ENCODE measurements around the gene BFAR. TPM values are rescaled to one million over a fixed set of nuclear protein-coding genes. Genes with fewer than 3 reads are reported as not detected.

Gene BFAR
- total RNA-seq, 1 experiment from 2014 or later = 91.7 TPM

DNA sequence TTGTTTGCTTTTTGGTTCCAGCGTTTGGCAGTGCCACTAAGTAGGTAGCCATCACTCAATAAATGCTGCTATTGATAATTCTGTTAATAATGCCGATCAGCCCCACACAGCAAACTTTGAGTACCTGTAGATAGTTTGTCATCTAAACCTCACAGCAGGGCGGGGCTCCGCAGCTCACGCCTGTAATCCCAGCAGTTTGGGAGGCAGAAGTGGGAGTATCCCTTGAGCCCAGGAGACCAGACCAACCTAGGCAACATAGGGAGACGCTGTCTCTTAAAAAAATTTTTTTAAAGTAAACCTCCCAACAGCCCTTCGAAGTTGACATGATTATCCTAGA is 1.6 kb downstream of the BFAR start:
- H2BK20ac ChIP-seq (ENCODE audit: low read depth, low read length, poor library complexity, severe bottlenecking) = no peak overlapping the region
- Mint-ChIP-seq H3K36me3 (ENCODE audit: insufficient read depth in 1 of 3, low read depth in 3 of 3) (peaks cover 12 to 27% (median 19%) of the 10 kb centered on the region in 3 experiments; a peak in 6 of 7 replicates), H3K27ac (peak overlapping the region; percentile 87 to 99 (median 98)), H3K4me3 (peak overlapping the region; percentile 100), H3K27me3 (ENCODE audit: low read depth) (no peaks in the 10 kb centered on the region), H3K9me3 (no peaks in the 10 kb centered on the region), H3K4me1 (peaks cover 46 to 61% of the 10 kb centered on the region in 2 experiments)
- WGBS (ENCODE audit: extremely low coverage, insufficient read length, low lambda C conversion rate) = no CpG with 5 or more reads among the region's 7 CpGs
- H3K79me1 ChIP-seq (ENCODE audit: insufficient read depth, low read depth, low read length, poor library complexity, severe bottlenecking) = peaks cover 15% of the 10 kb centered on the region
- H3T11ph ChIP-seq (ENCODE audit: low read length) = no peak overlapping the region
- H4K91ac ChIP-seq (ENCODE audit: insufficient read length, low read depth, low read length) = no peak overlapping the region
- no peak overlapping the region for H2BK120ac ChIP-seq (ENCODE audit: low read depth, low read length, poor library complexity, severe bottlenecking)
- H3K9me3 ChIP-seq (ENCODE audit: control insufficient read depth, low read depth, low read length) = no peaks in the 10 kb centered on the region
- no peak overlapping the region for H3K23ac ChIP-seq (ENCODE audit: insufficient read length, low read depth, low read length)
- no peak overlapping the region for H4K8ac ChIP-seq (replicated peaks; ENCODE audit: insufficient read length, low read depth, low read length)
- DNase-seq = no peak
- peak overlapping the region; percentile 27 for H2BK12ac ChIP-seq (ENCODE audit: insufficient read length, low read depth, low read length)
- no peak overlapping the region for H4K5ac ChIP-seq (ENCODE audit: insufficient read length, low read depth, low read length)
- no peak overlapping the region for H3K18ac ChIP-seq (ENCODE audit: insufficient read length, low read depth, low read length)
- H3K27ac ChIP-seq (ENCODE audit: insufficient read length, low read depth, low read length) = no peak overlapping the region
- H3K56ac ChIP-seq (ENCODE audit: insufficient read length, low read depth, low read length) = no peak overlapping the region
- H3K27me3 ChIP-seq (ENCODE audit: insufficient read depth, low read length) = no peaks in the 10 kb centered on the region
- no peak overlapping the region for H2AFZ ChIP-seq (ENCODE audit: low read length)
- H2BK5ac ChIP-seq (ENCODE audit: insufficient read length, low read length) = no peak overlapping the region
- H3K9ac ChIP-seq (ENCODE audit: extremely low read depth, insufficient read length, low read length) = no peak overlapping the region
- no peak overlapping the region for H2BK15ac ChIP-seq (ENCODE audit: low read depth, low read length)
- peaks cover 13% of the 10 kb centered on the region for H3K23me2 ChIP-seq (ENCODE audit: insufficient read length, low read depth, low read length, poor library complexity, severe bottlenecking)
- peak overlapping the region; percentile 86 for H3K4me2 ChIP-seq (ENCODE audit: insufficient read depth, insufficient read length, low read length)
- peaks cover 5% of the 10 kb centered on the region; the same call in 1 of the 2 replicates for H3K4me1 ChIP-seq (ENCODE audit: insufficient read depth, low read length)
- H3K14ac ChIP-seq (ENCODE audit: insufficient read depth, low read length) = no peak overlapping the region
- peaks cover 19% of the 10 kb centered on the region; the same call in 1 of the 2 replicates for H3K79me2 ChIP-seq (ENCODE audit: insufficient read depth, low read length)
- H4K20me1 ChIP-seq (ENCODE audit: control insufficient read depth, insufficient read depth, insufficient read length) = no peaks in the 10 kb centered on the region
- TF ChIP-seq, protein P1, sequence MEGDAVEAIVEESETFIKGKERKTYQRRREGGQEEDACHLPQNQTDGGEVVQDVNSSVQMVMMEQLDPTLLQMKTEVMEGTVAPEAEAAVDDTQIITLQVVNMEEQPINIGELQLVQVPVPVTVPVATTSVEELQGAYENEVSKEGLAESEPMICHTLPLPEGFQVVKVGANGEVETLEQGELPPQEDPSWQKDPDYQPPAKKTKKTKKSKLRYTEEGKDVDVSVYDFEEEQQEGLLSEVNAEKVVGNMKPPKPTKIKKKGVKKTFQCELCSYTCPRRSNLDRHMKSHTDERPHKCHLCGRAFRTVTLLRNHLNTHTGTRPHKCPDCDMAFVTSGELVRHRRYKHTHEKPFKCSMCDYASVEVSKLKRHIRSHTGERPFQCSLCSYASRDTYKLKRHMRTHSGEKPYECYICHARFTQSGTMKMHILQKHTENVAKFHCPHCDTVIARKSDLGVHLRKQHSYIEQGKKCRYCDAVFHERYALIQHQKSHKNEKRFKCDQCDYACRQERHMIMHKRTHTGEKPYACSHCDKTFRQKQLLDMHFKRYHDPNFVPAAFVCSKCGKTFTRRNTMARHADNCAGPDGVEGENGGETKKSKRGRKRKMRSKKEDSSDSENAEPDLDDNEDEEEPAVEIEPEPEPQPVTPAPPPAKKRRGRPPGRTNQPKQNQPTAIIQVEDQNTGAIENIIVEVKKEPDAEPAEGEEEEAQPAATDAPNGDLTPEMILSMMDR (conservative IDR thresholded peaks at IDR 0.05) = no peak
- H3K4ac ChIP-seq (ENCODE audit: low read depth, low read length) = no peak overlapping the region
- no peak overlapping the region for H2AK5ac ChIP-seq (ENCODE audit: insufficient read length, low read length)
